NT2/D1 (cell line): Measurements from ENCODE around the gene NKX6-2.

ENCODE experiments used
- YY1 ChIP-seq: IDR thresholded peaks from 2 replicates; pipeline ENCODE4 v1.6.1; 2011; ENCODE audit not compliant: insufficient read length, insufficient read depth
- ZNF274 ChIP-seq: IDR thresholded peaks from 2 replicates; pipeline ENCODE4 v1.6.1; 2011; ENCODE audit warnings: mild to moderate bottlenecking, low read depth, low read length

DNA sequence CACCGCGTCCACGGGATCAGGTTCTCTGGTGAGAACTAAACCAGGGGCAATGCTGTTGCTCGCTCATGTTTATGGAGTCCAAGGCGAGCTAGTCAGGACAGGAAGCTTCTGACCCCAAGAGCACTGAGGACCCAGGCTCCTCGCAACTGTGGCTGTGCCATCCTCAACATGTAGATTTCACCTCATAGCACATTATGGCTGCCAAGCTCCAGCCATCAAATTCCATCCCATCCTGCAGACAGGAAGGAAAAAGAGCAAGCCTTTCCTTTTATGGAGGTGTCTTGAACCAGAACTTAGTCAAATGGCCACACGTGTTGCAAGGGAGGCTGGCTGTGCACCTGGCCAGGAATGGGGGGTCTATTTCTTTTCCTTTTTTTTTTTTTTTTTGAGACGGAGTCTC is 16.1 kb upstream of the NKX6-2 start:
- TF ChIP-seq YY1 (no peak), ZNF274 (no peak)
